ENCODE results near the gene MAGEA8. TPM values are rescaled to one million over a fixed set of nuclear protein-coding genes. Genes with fewer than 3 reads are reported as not detected.
"Not testable (repeated sequence)": the region's sequence is repeated elsewhere in the genome, so short reads cannot be mapped to it uniquely, and the experiment has no call there.

MAGEA8 gene
- total RNA-seq, 1 experiment from 2014 or later: not detected

- H3K9ac ChIP-seq (ENCODE audit: low read length): no peak overlapping the region
- DNase-seq: no peak
- H3K9me2 ChIP-seq (replicated peaks; ENCODE audit: insufficient read depth, low read length): no peaks in the 10 kb centered on the region
- no peaks in the 10 kb centered on the region for H3K9me3 ChIP-seq (ENCODE audit: low read length)
- no peak overlapping the region for H3K4me3 ChIP-seq (ENCODE audit: low read length)
- H3K4me2 ChIP-seq (ENCODE audit: low read depth, low read length, poor library complexity, severe bottlenecking): no peak overlapping the region
- H3K79me2 ChIP-seq (ENCODE audit: low read length): no peaks in the 10 kb centered on the region
- no peak overlapping the region for H2AFZ ChIP-seq (ENCODE audit: low read length)
- H3K27ac ChIP-seq (ENCODE audit: low read length): no peak overlapping the region
- H3K4me1 ChIP-seq (ENCODE audit: low read length): peaks cover 7% of the 10 kb centered on the region
- H4K20me1 ChIP-seq (ENCODE audit: insufficient read depth, low read depth, low read length): no peaks in the 10 kb centered on the region
- H3K27me3 ChIP-seq (ENCODE audit: low read length): 0 out of 2 replicates have a peak, but pooled peaks cover 1% of the 10 kb centered on the region
- no peaks in the 10 kb centered on the region for H3K36me3 ChIP-seq (ENCODE audit: insufficient read depth, low read length)
These were observed 27.7 kb downstream of the MAGEA8 start for GRCh38 chrX:149908727-149909126.

- Histone ChIP-seq H3K79me2 (ENCODE audit: low read length) (no peaks in the 10 kb centered on the region), H3K9ac (ENCODE audit: low read length) (no peak overlapping the region), H3K4me1 (ENCODE audit: low read length) (no peaks in the 10 kb centered on the region), H3K4me2 (ENCODE audit: low read depth, low read length, poor library complexity, severe bottlenecking) (no peak overlapping the region), H3K27me3 (ENCODE audit: low read length) (0 out of 2 replicates have a peak, but pooled peaks cover 3% of the 10 kb centered on the region), H3K36me3 (ENCODE audit: insufficient read depth, low read length) (no peaks in the 10 kb centered on the region), H2AFZ (ENCODE audit: low read length) (peak overlapping the region; percentile 14; the same call in 1 of the 2 replicates), H3K27ac (ENCODE audit: low read length) (no peak overlapping the region), H4K20me1 (ENCODE audit: insufficient read depth, low read depth, low read length) (no peaks in the 10 kb centered on the region), H3K4me3 (ENCODE audit: low read length) (no peak overlapping the region), H3K9me3 (ENCODE audit: low read length) (no peaks in the 10 kb centered on the region), H3K9me2 (replicated peaks; ENCODE audit: insufficient read depth, low read length) (no peaks in the 10 kb centered on the region)
- DNase-seq: no peak
These were observed 28.6 kb downstream of the MAGEA8 start for GRCh38 chrX:149909324-149910177.

GRCh38 chrX:149910178-149910695, 29.3 kb downstream of the MAGEA8 start:
- no peak overlapping the region for H3K4me3 ChIP-seq (ENCODE audit: low read length)
- H3K27ac ChIP-seq (ENCODE audit: low read length): no peak overlapping the region
- H3K9ac ChIP-seq (ENCODE audit: low read length): no peak overlapping the region
- H2AFZ ChIP-seq (ENCODE audit: low read length): peak overlapping the region; percentile 14; the same call in 1 of the 2 replicates
- no peaks in the 10 kb centered on the region for H3K4me1 ChIP-seq (ENCODE audit: low read length)
- 0 out of 2 replicates have a peak, but pooled peaks cover 3% of the 10 kb centered on the region for H3K27me3 ChIP-seq (ENCODE audit: low read length)
- no peaks in the 10 kb centered on the region for H3K9me3 ChIP-seq (ENCODE audit: low read length)
- H3K79me2 ChIP-seq (ENCODE audit: low read length): no peaks in the 10 kb centered on the region
- H3K36me3 ChIP-seq (ENCODE audit: insufficient read depth, low read length): no peaks in the 10 kb centered on the region
- H4K20me1 ChIP-seq (ENCODE audit: insufficient read depth, low read depth, low read length): no peaks in the 10 kb centered on the region
- DNase-seq: no peak
- no peaks in the 10 kb centered on the region for H3K9me2 ChIP-seq (replicated peaks; ENCODE audit: insufficient read depth, low read length)
- H3K4me2 ChIP-seq (ENCODE audit: low read depth, low read length, poor library complexity, severe bottlenecking): no peak overlapping the region

- Histone ChIP-seq H3K4me1 (ENCODE audit: low read length) (peaks cover 6% of the 10 kb centered on the region), H3K9me2 (replicated peaks; ENCODE audit: insufficient read depth, low read length) (no peaks in the 10 kb centered on the region), H3K4me2 (ENCODE audit: low read depth, low read length, poor library complexity, severe bottlenecking) (no peak overlapping the region), H3K9ac (ENCODE audit: low read length) (no peak overlapping the region), H3K27me3 (ENCODE audit: low read length) (0 out of 2 replicates have a peak, but pooled peaks cover 3% of the 10 kb centered on the region), H4K20me1 (ENCODE audit: insufficient read depth, low read depth, low read length) (no peaks in the 10 kb centered on the region), H3K4me3 (ENCODE audit: low read length) (no peak overlapping the region), H3K79me2 (ENCODE audit: low read length) (no peaks in the 10 kb centered on the region), H3K36me3 (ENCODE audit: insufficient read depth, low read length) (no peaks in the 10 kb centered on the region), H3K9me3 (ENCODE audit: low read length) (no peaks in the 10 kb centered on the region), H2AFZ (ENCODE audit: low read length) (no peak overlapping the region), H3K27ac (ENCODE audit: low read length) (no peak overlapping the region)
- DNase-seq: no peak
These were observed 35.9 kb downstream of the MAGEA8 start for GRCh38 chrX:149916745-149917392.

GRCh38 chrX:149923836-149924235, 42.9 kb downstream of the MAGEA8 start:
- not testable (repeated sequence) for H2AFZ ChIP-seq (ENCODE audit: low read length); H3K4me1 ChIP-seq (ENCODE audit: low read length); H4K20me1 ChIP-seq (ENCODE audit: insufficient read depth, low read depth, low read length); H3K4me2 ChIP-seq (ENCODE audit: low read depth, low read length, poor library complexity, severe bottlenecking); DNase-seq; H3K4me3 ChIP-seq (ENCODE audit: low read length); H3K27me3 ChIP-seq (ENCODE audit: low read length); H3K27ac ChIP-seq (ENCODE audit: low read length); H3K9me3 ChIP-seq (ENCODE audit: low read length); H3K36me3 ChIP-seq (ENCODE audit: insufficient read depth, low read length); H3K9ac ChIP-seq (ENCODE audit: low read length); H3K79me2 ChIP-seq (ENCODE audit: low read length); H3K9me2 ChIP-seq (replicated peaks; ENCODE audit: insufficient read depth, low read length)

- not testable (repeated sequence) for H3K9ac ChIP-seq (ENCODE audit: low read length); H3K9me3 ChIP-seq (ENCODE audit: low read length); H3K4me1 ChIP-seq (ENCODE audit: low read length); H3K79me2 ChIP-seq (ENCODE audit: low read length); DNase-seq; H3K27ac ChIP-seq (ENCODE audit: low read length); H3K9me2 ChIP-seq (replicated peaks; ENCODE audit: insufficient read depth, low read length); H3K36me3 ChIP-seq (ENCODE audit: insufficient read depth, low read length); H4K20me1 ChIP-seq (ENCODE audit: insufficient read depth, low read depth, low read length); H2AFZ ChIP-seq (ENCODE audit: low read length); H3K4me3 ChIP-seq (ENCODE audit: low read length); H3K27me3 ChIP-seq (ENCODE audit: low read length); H3K4me2 ChIP-seq (ENCODE audit: low read depth, low read length, poor library complexity, severe bottlenecking)
These were observed 43.5 kb downstream of the MAGEA8 start for GRCh38 chrX:149924434-149924833.

GRCh38 chrX:149927245-149927963, 46.4 kb downstream of the MAGEA8 start:
- DNase-seq; H3K9me3 ChIP-seq (ENCODE audit: low read length); H3K27ac ChIP-seq (ENCODE audit: low read length); H3K79me2 ChIP-seq (ENCODE audit: low read length); H3K9me2 ChIP-seq (replicated peaks; ENCODE audit: insufficient read depth, low read length); H3K9ac ChIP-seq (ENCODE audit: low read length); H4K20me1 ChIP-seq (ENCODE audit: insufficient read depth, low read depth, low read length); H3K27me3 ChIP-seq (ENCODE audit: low read length); H3K4me3 ChIP-seq (ENCODE audit: low read length); H3K4me1 ChIP-seq (ENCODE audit: low read length); H3K36me3 ChIP-seq (ENCODE audit: insufficient read depth, low read length); H2AFZ ChIP-seq (ENCODE audit: low read length); H3K4me2 ChIP-seq (ENCODE audit: low read depth, low read length, poor library complexity, severe bottlenecking): not testable (repeated sequence)

GRCh38 chrX:149927964-149928258, 46.9 kb downstream of the MAGEA8 start:
- not testable (repeated sequence) for H3K36me3 ChIP-seq (ENCODE audit: insufficient read depth, low read length); DNase-seq; H3K4me1 ChIP-seq (ENCODE audit: low read length); H3K9ac ChIP-seq (ENCODE audit: low read length); H3K9me2 ChIP-seq (replicated peaks; ENCODE audit: insufficient read depth, low read length); H3K27ac ChIP-seq (ENCODE audit: low read length); H3K4me3 ChIP-seq (ENCODE audit: low read length); H2AFZ ChIP-seq (ENCODE audit: low read length); H3K9me3 ChIP-seq (ENCODE audit: low read length); H3K4me2 ChIP-seq (ENCODE audit: low read depth, low read length, poor library complexity, severe bottlenecking); H4K20me1 ChIP-seq (ENCODE audit: insufficient read depth, low read depth, low read length); H3K79me2 ChIP-seq (ENCODE audit: low read length); H3K27me3 ChIP-seq (ENCODE audit: low read length)
